Cardiac muscle cell (in vitro differentiated cells and primary cell): ENCODE data around the gene CORIN. TPM values are rescaled to one million over a fixed set of nuclear protein-coding genes. Genes with fewer than 3 reads are reported as not detected.

ENCODE experiments used
- DNase-seq, 2 donors: peaks; one replicate each; pipeline versions ENCODE4 v3.0.0 to v3.0.0-alpha.2; 2010 to 2017; ENCODE audit warnings: low read depth in 1 of 2, low spot score in 1 of 2
- H3K27ac ChIP-seq: fragments of 200-600 bp; sonication (generic); 2 replicates; pipeline ENCODE4 v1.5.1; 2016
- H3K27me3 ChIP-seq: fragments of 200-600 bp; sonication (generic); 2 replicates; pipeline ENCODE4 v1.6.0; 2016; ENCODE audit warnings: control low read depth
- H3K36me3 ChIP-seq: fragments of 200-600 bp; sonication (generic); 2 replicates; pipeline ENCODE4 v1.5.1; 2016; ENCODE audit warnings: control low read depth
- H3K4me1 ChIP-seq: fragments of 200-600 bp; sonication (generic); 2 replicates; pipeline ENCODE4 v1.8.1; 2017; ENCODE audit warnings: low read depth, mild to moderate bottlenecking, mixed run types
- H3K4me3 ChIP-seq: fragments of 200-600 bp; sonication (generic); 2 replicates; pipeline ENCODE4 v1.5.1; 2016; ENCODE audit warnings: mild to moderate bottlenecking
- H3K9me3 ChIP-seq: fragments of 200-600 bp; sonication (generic); 2 replicates; pipeline ENCODE4 v1.5.1; 2017; ENCODE audit warnings: low read depth, mild to moderate bottlenecking, control low read depth
- CTCF ChIP-seq: IDR thresholded peaks from 2 replicates; pipeline ENCODE4 v1.5.1; 2012; ENCODE audit warnings: low read depth, mild to moderate bottlenecking, low read length
- polyA plus RNA-seq: library from polyadenylated mRNA; unstranded; fragments of >200 nt; fragmentation: Nextera tagmentation; extraction: Ambion mirVana; gene quantifications from 2 replicates; pipeline ENCODE4 v1.2.1, GENCODE V29; 2016
- total RNA-seq: library from RNA; depleted of rRNA; stranded (reverse); fragments of >200 nt; gene quantifications from 2 replicates; pipeline ENCODE4 v1.2.3, GENCODE V29; 2016

CORIN gene
- total and polyA plus RNA-seq, 2 experiments from 2014 or later, result 110 to 169 TPM

DNA sequence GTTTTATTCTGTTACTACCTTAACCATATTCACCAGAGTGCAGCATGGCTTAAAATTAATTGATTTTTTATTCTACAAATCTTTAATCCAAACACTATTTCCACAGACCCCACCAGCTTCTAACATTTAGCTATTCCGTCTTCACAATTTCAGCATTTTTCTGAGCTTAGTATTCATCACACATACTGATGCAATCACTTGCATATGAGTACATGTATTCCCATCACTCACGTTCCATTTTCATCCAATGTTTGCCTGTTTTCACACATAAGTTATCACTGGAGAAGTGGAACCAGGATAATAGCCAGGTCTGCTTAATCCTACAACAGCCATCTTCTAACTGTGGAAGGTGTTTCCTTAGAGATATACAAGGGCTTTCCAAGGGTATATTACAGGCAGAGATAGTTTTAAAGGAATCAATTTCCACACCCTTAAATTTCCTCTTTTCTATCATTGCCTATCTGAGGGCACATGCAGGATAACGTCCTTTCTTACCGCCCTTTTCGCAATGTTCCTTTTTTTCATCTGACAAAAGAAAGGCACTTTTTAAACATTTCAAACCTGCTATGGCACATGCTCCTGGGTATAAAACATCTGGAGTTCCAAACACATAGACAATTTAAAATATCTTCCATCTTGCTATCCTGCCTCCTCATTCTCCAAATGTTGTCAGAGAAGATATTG, 115.8 kb downstream of the CORIN start:
- Histone ChIP-seq H3K9me3 (no peaks in the 10 kb centered on the region), H3K4me3 (no peak overlapping the region), H3K36me3 (no peaks in the 10 kb centered on the region), H3K4me1 (peaks cover 12% of the 10 kb centered on the region), H3K27me3 (no peaks in the 10 kb centered on the region), H3K27ac (no peak overlapping the region)
- no peak for DNase-seq
- no peak for TF ChIP-seq CTCF

GRCh38 chr4:47721485-47721884, 116.4 kb downstream of the CORIN start:
- Histone ChIP-seq H3K36me3 (no peaks in the 10 kb centered on the region), H3K9me3 (no peaks in the 10 kb centered on the region), H3K27ac (no peak overlapping the region), H3K27me3 (no peaks in the 10 kb centered on the region), H3K4me3 (no peak overlapping the region), H3K4me1 (peaks cover 15% of the 10 kb centered on the region)
- no peak for DNase-seq
- TF ChIP-seq CTCF, result no peak

DNA sequence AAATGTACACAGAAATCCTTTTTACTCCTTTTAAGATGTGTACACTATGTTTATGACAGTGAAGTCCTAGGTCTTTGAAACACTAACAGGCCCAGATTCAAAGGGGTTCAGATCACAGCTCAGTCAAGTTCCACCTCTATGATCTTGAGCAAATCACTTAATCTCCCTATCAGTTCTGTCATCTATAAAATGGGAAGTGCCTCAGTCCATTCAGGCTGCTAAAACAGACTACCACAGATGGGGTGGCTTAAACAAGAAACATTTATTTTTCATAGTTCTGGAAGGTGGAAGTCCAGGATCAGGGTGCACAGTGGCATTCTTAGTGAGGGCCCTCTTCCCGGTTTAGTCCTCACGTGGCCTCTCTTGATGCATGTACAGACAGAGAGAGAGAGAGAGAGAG, 117.1 kb downstream of the CORIN start:
- no peak for DNase-seq
- Histone ChIP-seq H3K27me3 (no peaks in the 10 kb centered on the region), H3K4me1 (peaks cover 15% of the 10 kb centered on the region), H3K4me3 (no peak overlapping the region), H3K36me3 (no peaks in the 10 kb centered on the region), H3K27ac (no peak overlapping the region), H3K9me3 (no peaks in the 10 kb centered on the region)
- no peak for TF ChIP-seq CTCF

DNA sequence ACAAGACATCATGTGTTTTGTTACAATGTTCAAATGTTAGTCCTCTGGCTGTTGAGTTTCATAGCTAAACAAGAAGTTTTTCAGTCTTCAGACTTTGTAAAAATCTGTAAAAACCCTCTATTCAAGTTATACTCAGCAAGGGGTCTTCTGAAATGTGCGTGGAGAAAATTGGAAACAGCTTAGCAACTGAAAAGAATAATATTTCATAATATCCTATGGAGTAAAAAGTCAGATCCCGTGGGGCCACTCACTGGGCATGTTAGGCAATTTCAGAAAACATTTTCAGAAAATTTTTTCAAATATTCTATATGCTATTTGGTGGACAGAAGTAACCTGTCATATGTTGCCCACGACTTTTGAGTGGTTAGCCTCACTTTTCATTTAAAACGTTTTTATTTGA, 118.3 kb downstream of the CORIN start:
- DNase-seq, result no peak
- no peak overlapping the region for H3K4me3 ChIP-seq
- no peak for TF ChIP-seq CTCF
- H3K4me1 ChIP-seq, result peaks cover 15% of the 10 kb centered on the region
- H3K36me3 ChIP-seq, result no peaks in the 10 kb centered on the region
- no peaks in the 10 kb centered on the region for H3K27me3 ChIP-seq
- no peak overlapping the region for H3K27ac ChIP-seq
- H3K9me3 ChIP-seq, result no peaks in the 10 kb centered on the region

DNA sequence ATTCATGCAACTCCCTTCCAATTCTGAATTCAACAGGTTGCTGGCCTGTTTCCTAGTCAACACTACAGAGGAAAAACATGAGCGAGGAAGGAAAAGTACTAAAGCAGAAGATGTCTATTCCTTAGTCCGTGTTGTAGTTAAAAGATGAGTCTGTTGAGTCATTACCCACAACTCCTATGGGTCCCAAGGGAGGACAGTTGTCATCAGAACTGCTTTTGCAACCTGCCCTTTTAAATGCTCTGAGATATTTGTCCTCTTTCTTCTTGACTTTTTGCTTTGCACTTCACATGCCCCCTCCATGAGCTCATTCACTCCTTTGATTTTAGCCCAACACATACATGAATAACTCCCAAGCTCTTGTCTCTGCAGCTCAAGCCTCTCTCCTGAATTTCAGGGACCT, 119.2 kb downstream of the CORIN start:
- no peak for TF ChIP-seq CTCF
- H3K4me1 ChIP-seq, result peaks cover 15% of the 10 kb centered on the region

GRCh38 chr4:47717188-47717587, 120.7 kb downstream of the CORIN start:
- Histone ChIP-seq H3K27ac (peak overlapping the region; percentile 6), H3K36me3 (no peaks in the 10 kb centered on the region), H3K27me3 (no peaks in the 10 kb centered on the region), H3K4me1 (peaks cover 24% of the 10 kb centered on the region), H3K9me3 (no peaks in the 10 kb centered on the region), H3K4me3 (no peak overlapping the region)
- no peak for DNase-seq
- TF ChIP-seq CTCF, result no peak

More for the DNA sequence above, 119.2 kb downstream of the CORIN start:
- Histone ChIP-seq H3K27ac (no peak overlapping the region), H3K36me3 (no peaks in the 10 kb centered on the region), H3K9me3 (no peaks in the 10 kb centered on the region), H3K27me3 (no peaks in the 10 kb centered on the region), H3K4me3 (no peak overlapping the region)
- no peak for DNase-seq
